HEK293 (cell line): ENCODE measurements around the gene DISC1.

Experiments used
- CTCF ChIA-PET: fragments of 350-600 bp; formaldehyde crosslinking; extraction: SDS; loops from one replicate; lab custom pipeline; 2021; ENCODE audit warnings: antibody characterized with exemption; lab: Yijun Ruan, JAX
- POLR2A ChIA-PET: fragments of 300-600 bp; formaldehyde crosslinking; extraction: SDS; loops from one replicate; lab custom pipeline; 2020; ENCODE audit warnings: antibody characterized with exemption, inconsistent platforms; lab: Yijun Ruan, JAX
- H3K27ac ChIP-seq: fragments of 200-500 bp; sonication (Bioruptor generic); 2 replicates; pipeline ENCODE4 v1.5.1; 2014; ENCODE audit warnings: low read depth, low read length, control low read depth, inconsistent platforms; ENCODE audit errors: extremely low read depth
- H3K36me3 ChIP-seq, 2 experiments: fragments of 200-500 bp in 1 of 2; sonication (Bioruptor generic) in 1 of 2; 1 replicate in 1 of 2; 2 replicates in 1 of 2; pipeline ENCODE4 v1.5.1; 2014 to 2017; ENCODE audit warnings: inconsistent platforms in 2 of 2, low read length in 2 of 2; ENCODE audit not compliant: control insufficient read depth in 2 of 2, insufficient read depth in 1 of 2
- H3K4me1 ChIP-seq: fragments of 200-500 bp; sonication (Bioruptor generic); 2 replicates; pipeline ENCODE4 v1.5.1; 2014; ENCODE audit warnings: mild to moderate bottlenecking, low read length, inconsistent platforms; ENCODE audit not compliant: control insufficient read depth, insufficient read depth
- H3K4me3 ChIP-seq: 2 replicates; pipeline ENCODE4 v1.5.1; 2011; ENCODE audit warnings: low read depth, mild to moderate bottlenecking, control low read depth, low read length, moderate library complexity
- H3K9me3 ChIP-seq: fragments of 200-500 bp; sonication (Bioruptor generic); 2 replicates; pipeline ENCODE4 v1.5.1; 2014; ENCODE audit warnings: low read depth, low read length, inconsistent platforms; ENCODE audit not compliant: control insufficient read depth, insufficient read depth
- KLF10 ChIP-seq: fragments of 450-650 bp; IDR thresholded peaks from 2 replicates; pipeline ENCODE4 v1.5.1; 2018; ENCODE audit warnings: missing biosample characterization, mild to moderate bottlenecking, missing genetic modification characterization
- KLF8 ChIP-seq: fragments of 450-650 bp; formaldehyde crosslinking; IDR thresholded peaks from 2 replicates; pipeline ENCODE4 v1.5.1; 2016; ENCODE audit warnings: missing biosample characterization, missing genetic modification characterization
- SP3 ChIP-seq: fragments of 450-650 bp; formaldehyde crosslinking; IDR thresholded peaks from 2 replicates; pipeline ENCODE4 v1.5.1; 2016; ENCODE audit warnings: missing biosample characterization, missing genetic modification characterization
- SP7 ChIP-seq: fragments of 450-650 bp; formaldehyde crosslinking; IDR thresholded peaks from 2 replicates; pipeline ENCODE4 v1.5.1; 2016; ENCODE audit warnings: missing biosample characterization, missing genetic modification characterization
- ZBTB7A ChIP-seq: fragments of 450-650 bp; formaldehyde crosslinking; IDR thresholded peaks from 2 replicates; pipeline ENCODE4 v1.5.1; 2016; ENCODE audit warnings: low read depth, missing biosample characterization, missing genetic modification characterization
- ZBTB8A ChIP-seq: fragments of 450-650 bp; formaldehyde crosslinking; IDR thresholded peaks from 2 replicates; pipeline ENCODE4 v1.5.1; 2016; ENCODE audit warnings: missing biosample characterization, missing genetic modification characterization
- ZEB2 ChIP-seq: fragments of 450-650 bp; formaldehyde crosslinking; IDR thresholded peaks from 2 replicates; pipeline ENCODE4 v1.5.1; 2016; ENCODE audit warnings: missing biosample characterization, missing genetic modification characterization
- ZNF19 ChIP-seq: fragments of 450-650 bp; formaldehyde crosslinking; IDR thresholded peaks from 2 replicates; pipeline ENCODE4; 2016; ENCODE audit warnings: missing biosample characterization, missing genetic modification characterization, low read depth
- ZNF23 ChIP-seq: fragments of 450-650 bp; formaldehyde crosslinking; IDR thresholded peaks from 2 replicates; pipeline ENCODE4 v1.5.1; 2016; ENCODE audit warnings: missing biosample characterization, missing genetic modification characterization, borderline replicate concordance
- ZNF341 ChIP-seq: fragments of 450-650 bp; formaldehyde crosslinking; IDR thresholded peaks from 2 replicates; pipeline ENCODE4; 2016; ENCODE audit warnings: low read depth, missing biosample characterization, missing genetic modification characterization
- ZNF510 ChIP-seq: fragments of 450-650 bp; formaldehyde crosslinking; IDR thresholded peaks from 2 replicates; pipeline ENCODE4 v1.5.1; 2018; ENCODE audit warnings: mild to moderate bottlenecking, missing genetic modification characterization, missing biosample characterization; ENCODE audit not compliant: insufficient replicate concordance
- ZNF629 ChIP-seq: fragments of 450-650 bp; formaldehyde crosslinking; IDR thresholded peaks from 2 replicates; pipeline ENCODE4 v1.5.1; 2017; ENCODE audit warnings: missing biosample characterization, missing genetic modification characterization
- ZNF664 ChIP-seq: fragments of 450-650 bp; formaldehyde crosslinking; IDR thresholded peaks from 2 replicates; pipeline ENCODE4 v1.5.1; 2016; ENCODE audit warnings: missing biosample characterization, missing genetic modification characterization
- ZNF843 ChIP-seq: fragments of 450-650 bp; formaldehyde crosslinking; IDR thresholded peaks from 2 replicates; pipeline ENCODE4 v1.5.1; 2016; ENCODE audit warnings: missing biosample characterization, missing genetic modification characterization
- ZSCAN30 ChIP-seq: fragments of 450-650 bp; IDR thresholded peaks from 2 replicates; pipeline ENCODE4 v1.5.1; 2018; ENCODE audit warnings: missing biosample characterization, mild to moderate bottlenecking, missing genetic modification characterization, moderate library complexity
- ZXDB ChIP-seq: fragments of 450-650 bp; formaldehyde crosslinking; IDR thresholded peaks from 2 replicates; pipeline ENCODE4 v1.5.1; 2016; ENCODE audit warnings: missing biosample characterization, missing genetic modification characterization
- TF ChIP-seq, protein P1 (sequence below): fragments of 450-650 bp; formaldehyde crosslinking; IDR thresholded peaks from 2 replicates; pipeline ENCODE4 v1.5.1; 2016; ENCODE audit warnings: missing biosample characterization, missing genetic modification characterization
- TF ChIP-seq, protein P2 (sequence below): fragments of 450-650 bp; formaldehyde crosslinking; IDR thresholded peaks from 2 replicates; pipeline ENCODE4 v1.5.1; 2017; ENCODE audit warnings: missing biosample characterization, missing genetic modification characterization
- TF ChIP-seq, protein P3 (sequence below): fragments of 450-650 bp; formaldehyde crosslinking; conservative IDR thresholded peaks from 2 replicates; pipeline ENCODE4 v1.5.1; 2016; ENCODE audit warnings: low read depth, missing biosample characterization, missing genetic modification characterization
- TF ChIP-seq, protein P4 (sequence below): fragments of 450-650 bp; IDR thresholded peaks from 2 replicates; pipeline ENCODE4 v1.5.1; 2018; ENCODE audit warnings: missing biosample characterization, mild to moderate bottlenecking, missing genetic modification characterization
- TF ChIP-seq, protein P5 (sequence below): fragments of 450-650 bp; formaldehyde crosslinking; IDR thresholded peaks from 2 replicates; pipeline ENCODE4 v1.5.1; 2017; ENCODE audit warnings: missing biosample characterization, missing genetic modification characterization
- TF ChIP-seq, protein P6 (sequence below): fragments of 450-650 bp; formaldehyde crosslinking; IDR thresholded peaks from 2 replicates; pipeline ENCODE4 v1.5.1; 2016; ENCODE audit warnings: missing biosample characterization, missing genetic modification characterization
- TF ChIP-seq, protein P7 (sequence below): fragments of 450-650 bp; formaldehyde crosslinking; IDR thresholded peaks from 2 replicates; pipeline ENCODE4 v1.5.0; 2017; ENCODE audit warnings: missing biosample characterization, missing genetic modification characterization, borderline replicate concordance

DISC1 gene

DNA sequence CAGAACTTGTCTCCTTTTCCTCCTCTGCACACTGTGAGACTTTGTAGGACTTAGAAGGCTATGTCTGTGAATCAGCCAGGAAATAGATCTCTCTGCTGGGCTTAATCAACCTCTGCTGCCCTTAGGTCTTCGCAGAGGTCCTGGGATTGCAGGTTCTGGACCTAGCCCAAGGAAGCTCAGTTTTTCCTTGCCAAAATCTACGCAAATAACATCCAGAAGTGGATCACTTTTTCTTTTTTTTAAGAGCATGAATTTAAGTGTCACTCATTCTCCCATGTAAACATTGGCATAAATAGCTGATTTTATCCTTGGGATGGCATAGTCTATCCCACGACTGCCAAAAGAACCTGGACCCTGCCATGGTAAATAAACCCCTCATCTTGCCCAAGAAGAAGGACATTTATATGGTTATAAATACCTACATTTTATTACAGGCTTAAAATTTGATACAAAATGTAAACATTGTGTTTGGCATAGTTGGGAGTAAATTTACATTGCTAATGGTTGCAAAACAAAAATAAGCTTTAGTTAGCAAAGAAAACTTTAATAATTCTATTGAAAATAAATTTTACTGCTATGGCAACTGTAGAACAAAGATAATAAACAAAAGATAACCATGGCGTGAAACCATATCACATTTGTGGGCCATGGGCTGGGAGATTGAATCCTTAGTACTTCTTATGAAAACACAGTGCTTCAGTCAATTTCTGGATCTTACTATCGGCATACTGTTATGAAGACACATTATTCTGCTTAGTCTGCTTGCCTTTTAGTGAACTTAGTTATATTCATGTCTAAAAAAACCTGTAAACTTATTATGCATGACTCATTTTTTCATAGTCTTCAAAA lies 24.5 kb upstream of the DISC1 start (continued):
- TF ChIP-seq, protein P1, sequence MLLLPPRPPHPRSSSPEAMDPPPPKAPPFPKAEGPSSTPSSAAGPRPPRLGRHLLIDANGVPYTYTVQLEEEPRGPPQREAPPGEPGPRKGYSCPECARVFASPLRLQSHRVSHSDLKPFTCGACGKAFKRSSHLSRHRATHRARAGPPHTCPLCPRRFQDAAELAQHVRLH (tag by site-specific recombination), result peak; percentile 87
- TF ChIP-seq ZBTB8A (tag by site-specific recombination), result peak; percentile 38; the same call in 1 of the 2 replicates
- TF ChIP-seq, protein P2, sequence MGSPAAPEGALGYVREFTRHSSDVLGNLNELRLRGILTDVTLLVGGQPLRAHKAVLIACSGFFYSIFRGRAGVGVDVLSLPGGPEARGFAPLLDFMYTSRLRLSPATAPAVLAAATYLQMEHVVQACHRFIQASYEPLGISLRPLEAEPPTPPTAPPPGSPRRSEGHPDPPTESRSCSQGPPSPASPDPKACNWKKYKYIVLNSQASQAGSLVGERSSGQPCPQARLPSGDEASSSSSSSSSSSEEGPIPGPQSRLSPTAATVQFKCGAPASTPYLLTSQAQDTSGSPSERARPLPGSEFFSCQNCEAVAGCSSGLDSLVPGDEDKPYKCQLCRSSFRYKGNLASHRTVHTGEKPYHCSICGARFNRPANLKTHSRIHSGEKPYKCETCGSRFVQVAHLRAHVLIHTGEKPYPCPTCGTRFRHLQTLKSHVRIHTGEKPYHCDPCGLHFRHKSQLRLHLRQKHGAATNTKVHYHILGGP, result 0 out of 2 replicates have a peak, but pooled peaks have one; percentile 20
- 0 out of 2 replicates have a peak, but pooled peaks have one; percentile 45 for TF ChIP-seq ZNF19 (tag by site-specific recombination)
- TF ChIP-seq, protein P3, sequence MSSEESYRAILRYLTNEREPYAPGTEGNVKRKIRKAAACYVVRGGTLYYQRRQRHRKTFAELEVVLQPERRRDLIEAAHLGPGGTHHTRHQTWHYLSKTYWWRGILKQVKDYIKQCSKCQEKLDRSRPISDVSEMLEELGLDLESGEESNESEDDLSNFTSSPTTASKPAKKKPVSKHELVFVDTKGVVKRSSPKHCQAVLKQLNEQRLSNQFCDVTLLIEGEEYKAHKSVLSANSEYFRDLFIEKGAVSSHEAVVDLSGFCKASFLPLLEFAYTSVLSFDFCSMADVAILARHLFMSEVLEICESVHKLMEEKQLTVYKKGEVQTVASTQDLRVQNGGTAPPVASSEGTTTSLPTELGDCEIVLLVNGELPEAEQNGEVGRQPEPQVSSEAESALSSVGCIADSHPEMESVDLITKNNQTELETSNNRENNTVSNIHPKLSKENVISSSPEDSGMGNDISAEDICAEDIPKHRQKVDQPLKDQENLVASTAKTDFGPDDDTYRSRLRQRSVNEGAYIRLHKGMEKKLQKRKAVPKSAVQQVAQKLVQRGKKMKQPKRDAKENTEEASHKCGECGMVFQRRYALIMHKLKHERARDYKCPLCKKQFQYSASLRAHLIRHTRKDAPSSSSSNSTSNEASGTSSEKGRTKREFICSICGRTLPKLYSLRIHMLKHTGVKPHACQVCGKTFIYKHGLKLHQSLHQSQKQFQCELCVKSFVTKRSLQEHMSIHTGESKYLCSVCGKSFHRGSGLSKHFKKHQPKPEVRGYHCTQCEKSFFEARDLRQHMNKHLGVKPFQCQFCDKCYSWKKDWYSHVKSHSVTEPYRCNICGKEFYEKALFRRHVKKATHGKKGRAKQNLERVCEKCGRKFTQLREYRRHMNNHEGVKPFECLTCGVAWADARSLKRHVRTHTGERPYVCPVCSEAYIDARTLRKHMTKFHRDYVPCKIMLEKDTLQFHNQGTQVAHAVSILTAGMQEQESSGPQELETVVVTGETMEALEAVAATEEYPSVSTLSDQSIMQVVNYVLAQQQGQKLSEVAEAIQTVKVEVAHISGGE (tag by site-specific recombination), result no peak; the same call in 1 of the 2 replicates
- TF ChIP-seq ZEB2 (tag by site-specific recombination), result peak; percentile 47
- peak; percentile 84 for TF ChIP-seq ZXDB (tag by site-specific recombination)
- TF ChIP-seq ZNF510 (tag by site-specific recombination), result peak; percentile 21
- TF ChIP-seq, protein P4, sequence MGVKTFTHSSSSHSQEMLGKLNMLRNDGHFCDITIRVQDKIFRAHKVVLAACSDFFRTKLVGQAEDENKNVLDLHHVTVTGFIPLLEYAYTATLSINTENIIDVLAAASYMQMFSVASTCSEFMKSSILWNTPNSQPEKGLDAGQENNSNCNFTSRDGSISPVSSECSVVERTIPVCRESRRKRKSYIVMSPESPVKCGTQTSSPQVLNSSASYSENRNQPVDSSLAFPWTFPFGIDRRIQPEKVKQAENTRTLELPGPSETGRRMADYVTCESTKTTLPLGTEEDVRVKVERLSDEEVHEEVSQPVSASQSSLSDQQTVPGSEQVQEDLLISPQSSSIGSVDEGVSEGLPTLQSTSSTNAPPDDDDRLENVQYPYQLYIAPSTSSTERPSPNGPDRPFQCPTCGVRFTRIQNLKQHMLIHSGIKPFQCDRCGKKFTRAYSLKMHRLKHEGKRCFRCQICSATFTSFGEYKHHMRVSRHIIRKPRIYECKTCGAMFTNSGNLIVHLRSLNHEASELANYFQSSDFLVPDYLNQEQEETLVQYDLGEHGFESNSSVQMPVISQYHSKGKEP (tag by site-specific recombination), result 0 out of 2 replicates have a peak, but pooled peaks have one; percentile 15
- TF ChIP-seq ZNF23 (tag by site-specific recombination), result no peak
- TF ChIP-seq ZSCAN30 (tag by site-specific recombination), result peak; percentile 82; the same call in 1 of the 2 replicates
- TF ChIP-seq, protein P5, sequence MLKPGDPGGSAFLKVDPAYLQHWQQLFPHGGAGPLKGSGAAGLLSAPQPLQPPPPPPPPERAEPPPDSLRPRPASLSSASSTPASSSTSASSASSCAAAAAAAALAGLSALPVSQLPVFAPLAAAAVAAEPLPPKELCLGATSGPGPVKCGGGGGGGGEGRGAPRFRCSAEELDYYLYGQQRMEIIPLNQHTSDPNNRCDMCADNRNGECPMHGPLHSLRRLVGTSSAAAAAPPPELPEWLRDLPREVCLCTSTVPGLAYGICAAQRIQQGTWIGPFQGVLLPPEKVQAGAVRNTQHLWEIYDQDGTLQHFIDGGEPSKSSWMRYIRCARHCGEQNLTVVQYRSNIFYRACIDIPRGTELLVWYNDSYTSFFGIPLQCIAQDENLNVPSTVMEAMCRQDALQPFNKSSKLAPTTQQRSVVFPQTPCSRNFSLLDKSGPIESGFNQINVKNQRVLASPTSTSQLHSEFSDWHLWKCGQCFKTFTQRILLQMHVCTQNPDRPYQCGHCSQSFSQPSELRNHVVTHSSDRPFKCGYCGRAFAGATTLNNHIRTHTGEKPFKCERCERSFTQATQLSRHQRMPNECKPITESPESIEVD (tag by site-specific recombination), result peak; percentile 87
- peak; percentile 95 for TF ChIP-seq ZNF843
- TF ChIP-seq ZBTB7A (tag by site-specific recombination), result no peak
- TF ChIP-seq SP7 (tag by site-specific recombination), result no peak; the same call in 1 of the 2 replicates
- 0 out of 2 replicates have a peak, but pooled peaks have one; percentile 9 for TF ChIP-seq ZNF629
- TF ChIP-seq KLF10, result peak; percentile 51; the same call in 1 of the 2 replicates

DNA sequence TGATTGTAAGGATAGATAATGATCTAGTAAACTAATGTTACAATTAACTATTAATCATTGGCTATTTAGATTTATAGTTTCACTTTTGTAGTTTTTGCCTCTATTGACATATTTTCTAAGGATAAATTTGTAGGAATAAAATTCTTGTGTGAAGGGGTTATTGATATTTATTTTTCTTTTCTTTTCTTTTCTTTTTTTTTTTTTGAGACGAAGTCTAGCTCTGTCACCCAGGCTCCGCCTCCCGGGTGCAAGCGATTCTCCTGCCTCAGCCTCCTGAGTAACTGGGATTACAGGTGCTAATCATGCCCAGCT lies 24.0 kb upstream of the DISC1 start:
- Histone ChIP-seq H3K9me3 (no peaks in the 10 kb centered on the region), H3K4me1 (peaks cover 26% of the 10 kb centered on the region; the same call in 1 of the 2 replicates), H3K36me3 (no peaks in the 10 kb centered on the region), H3K4me3 (no peak overlapping the region), H3K27ac (no peak overlapping the region; the same call in 1 of the 2 replicates)
- ChIA-PET CTCF (interaction anchor here (0.9 to 6.1 kb wide), 5 partner anchors 8 to 244 kb away, joined by 3 to 50 read pairs (median 6); no protein-coding TSS in a partner anchor), POLR2A (no interaction called here)
- TF ChIP-seq KLF8 (tag by site-specific recombination) (peak; percentile 31; the same call in 1 of the 2 replicates), SP3 (0 out of 2 replicates have a peak, but pooled peaks have one; percentile 19), ZNF664 (tag by site-specific recombination) (0 out of 2 replicates have a peak, but pooled peaks have one; percentile 24), ZNF341 (tag by site-specific recombination) (no peak)
- TF ChIP-seq, protein P6, sequence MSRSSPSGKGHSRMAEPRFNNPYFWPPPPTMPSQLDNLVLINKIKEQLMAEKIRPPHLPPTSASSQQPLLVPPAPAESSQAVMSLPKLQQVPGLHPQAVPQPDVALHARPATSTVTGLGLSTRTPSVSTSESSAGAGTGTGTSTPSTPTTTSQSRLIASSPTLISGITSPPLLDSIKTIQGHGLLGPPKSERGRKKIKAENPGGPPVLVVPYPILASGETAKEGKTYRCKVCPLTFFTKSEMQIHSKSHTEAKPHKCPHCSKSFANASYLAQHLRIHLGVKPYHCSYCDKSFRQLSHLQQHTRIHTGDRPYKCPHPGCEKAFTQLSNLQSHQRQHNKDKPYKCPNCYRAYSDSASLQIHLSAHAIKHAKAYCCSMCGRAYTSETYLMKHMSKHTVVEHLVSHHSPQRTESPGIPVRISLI (tag by site-specific recombination), result peak; percentile 76; the same call in 1 of the 2 replicates
- TF ChIP-seq, protein P7, sequence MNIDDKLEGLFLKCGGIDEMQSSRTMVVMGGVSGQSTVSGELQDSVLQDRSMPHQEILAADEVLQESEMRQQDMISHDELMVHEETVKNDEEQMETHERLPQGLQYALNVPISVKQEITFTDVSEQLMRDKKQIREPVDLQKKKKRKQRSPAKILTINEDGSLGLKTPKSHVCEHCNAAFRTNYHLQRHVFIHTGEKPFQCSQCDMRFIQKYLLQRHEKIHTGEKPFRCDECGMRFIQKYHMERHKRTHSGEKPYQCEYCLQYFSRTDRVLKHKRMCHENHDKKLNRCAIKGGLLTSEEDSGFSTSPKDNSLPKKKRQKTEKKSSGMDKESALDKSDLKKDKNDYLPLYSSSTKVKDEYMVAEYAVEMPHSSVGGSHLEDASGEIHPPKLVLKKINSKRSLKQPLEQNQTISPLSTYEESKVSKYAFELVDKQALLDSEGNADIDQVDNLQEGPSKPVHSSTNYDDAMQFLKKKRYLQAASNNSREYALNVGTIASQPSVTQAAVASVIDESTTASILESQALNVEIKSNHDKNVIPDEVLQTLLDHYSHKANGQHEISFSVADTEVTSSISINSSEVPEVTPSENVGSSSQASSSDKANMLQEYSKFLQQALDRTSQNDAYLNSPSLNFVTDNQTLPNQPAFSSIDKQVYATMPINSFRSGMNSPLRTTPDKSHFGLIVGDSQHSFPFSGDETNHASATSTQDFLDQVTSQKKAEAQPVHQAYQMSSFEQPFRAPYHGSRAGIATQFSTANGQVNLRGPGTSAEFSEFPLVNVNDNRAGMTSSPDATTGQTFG, result no peak
